ENCODE results near the gene CIDEB. TPM values are rescaled to one million over a fixed set of nuclear protein-coding genes. Genes with fewer than 3 reads are reported as not detected.

The CIDEB gene
- total and polyA plus RNA-seq, 2 of the 13 experiments (the other 11 are each of a cell fraction or from before 2014, with no cell fraction given) = 35.8 to 110 TPM

- no peak; the same call in 1 of the 2 replicates for TF ChIP-seq GMEB1 (CRISPR knock-in tag; IDR thresholded peaks at IDR 0.05; ENCODE audit: borderline replicate concordance)
- no peak for TF ChIP-seq ZMYM4 (CRISPR knock-in tag; IDR thresholded peaks at IDR 0.05)
- peak; percentile 64; the same call in 1 of the 2 replicates for TF ChIP-seq KLF12 (CRISPR knock-in tag; IDR thresholded peaks at IDR 0.05; ENCODE audit: borderline replicate concordance)
- TF ChIP-seq ZC3H4 (CRISPR knock-in tag; IDR thresholded peaks at IDR 0.05; ENCODE audit: borderline replicate concordance) = no peak
- peak; percentile 93 for TF ChIP-seq KAT8 (CRISPR knock-in tag; IDR thresholded peaks at IDR 0.05)
- TF ChIP-seq, protein P1, sequence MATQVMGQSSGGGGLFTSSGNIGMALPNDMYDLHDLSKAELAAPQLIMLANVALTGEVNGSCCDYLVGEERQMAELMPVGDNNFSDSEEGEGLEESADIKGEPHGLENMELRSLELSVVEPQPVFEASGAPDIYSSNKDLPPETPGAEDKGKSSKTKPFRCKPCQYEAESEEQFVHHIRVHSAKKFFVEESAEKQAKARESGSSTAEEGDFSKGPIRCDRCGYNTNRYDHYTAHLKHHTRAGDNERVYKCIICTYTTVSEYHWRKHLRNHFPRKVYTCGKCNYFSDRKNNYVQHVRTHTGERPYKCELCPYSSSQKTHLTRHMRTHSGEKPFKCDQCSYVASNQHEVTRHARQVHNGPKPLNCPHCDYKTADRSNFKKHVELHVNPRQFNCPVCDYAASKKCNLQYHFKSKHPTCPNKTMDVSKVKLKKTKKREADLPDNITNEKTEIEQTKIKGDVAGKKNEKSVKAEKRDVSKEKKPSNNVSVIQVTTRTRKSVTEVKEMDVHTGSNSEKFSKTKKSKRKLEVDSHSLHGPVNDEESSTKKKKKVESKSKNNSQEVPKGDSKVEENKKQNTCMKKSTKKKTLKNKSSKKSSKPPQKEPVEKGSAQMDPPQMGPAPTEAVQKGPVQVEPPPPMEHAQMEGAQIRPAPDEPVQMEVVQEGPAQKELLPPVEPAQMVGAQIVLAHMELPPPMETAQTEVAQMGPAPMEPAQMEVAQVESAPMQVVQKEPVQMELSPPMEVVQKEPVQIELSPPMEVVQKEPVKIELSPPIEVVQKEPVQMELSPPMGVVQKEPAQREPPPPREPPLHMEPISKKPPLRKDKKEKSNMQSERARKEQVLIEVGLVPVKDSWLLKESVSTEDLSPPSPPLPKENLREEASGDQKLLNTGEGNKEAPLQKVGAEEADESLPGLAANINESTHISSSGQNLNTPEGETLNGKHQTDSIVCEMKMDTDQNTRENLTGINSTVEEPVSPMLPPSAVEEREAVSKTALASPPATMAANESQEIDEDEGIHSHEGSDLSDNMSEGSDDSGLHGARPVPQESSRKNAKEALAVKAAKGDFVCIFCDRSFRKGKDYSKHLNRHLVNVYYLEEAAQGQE (IDR thresholded peaks at IDR 0.05; ENCODE audit: borderline replicate concordance in 1 of 2, low read depth in 1 of 2, low read length in 2 of 2) = peak in 1 of 2 experiments; percentile 62; a peak in 2 of 4 replicates
- no peak for TF ChIP-seq ZNF30 (CRISPR knock-in tag; IDR thresholded peaks at IDR 0.05)
- TF ChIP-seq KLF15 (CRISPR knock-in tag; IDR thresholded peaks at IDR 0.05; ENCODE audit: borderline replicate concordance) = 0 out of 2 replicates have a peak, but pooled peaks have one; percentile 36
- TF ChIP-seq, protein P2, sequence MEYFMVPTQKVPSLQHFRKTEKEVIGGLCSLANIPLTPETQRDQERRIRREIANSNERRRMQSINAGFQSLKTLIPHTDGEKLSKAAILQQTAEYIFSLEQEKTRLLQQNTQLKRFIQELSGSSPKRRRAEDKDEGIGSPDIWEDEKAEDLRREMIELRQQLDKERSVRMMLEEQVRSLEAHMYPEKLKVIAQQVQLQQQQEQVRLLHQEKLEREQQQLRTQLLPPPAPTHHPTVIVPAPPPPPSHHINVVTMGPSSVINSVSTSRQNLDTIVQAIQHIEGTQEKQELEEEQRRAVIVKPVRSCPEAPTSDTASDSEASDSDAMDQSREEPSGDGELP (IDR thresholded peaks at IDR 0.05; ENCODE audit: borderline replicate concordance, low read depth) = peak; percentile 86; the same call in 1 of the 2 replicates
- peak; percentile 70 for TF ChIP-seq THRA (CRISPR knock-in tag; IDR thresholded peaks at IDR 0.05; ENCODE audit: borderline replicate concordance)
- no peak for TF ChIP-seq GPN1 (CRISPR knock-in tag; IDR thresholded peaks at IDR 0.05; ENCODE audit: borderline replicate concordance)
- peak; percentile 99 for TF ChIP-seq POLR2AphosphoS5 (IDR thresholded peaks at IDR 0.05; ENCODE audit: low read depth, low read length)
- no peak for TF ChIP-seq PRMT3 (CRISPR knock-in tag; IDR thresholded peaks at IDR 0.05; ENCODE audit: borderline replicate concordance, low read depth)
- peak; percentile 96 for TF ChIP-seq ERF (CRISPR knock-in tag; IDR thresholded peaks at IDR 0.05)
- TF ChIP-seq PITX1 (CRISPR knock-in tag; IDR thresholded peaks at IDR 0.05) = peak; percentile 96
- TF ChIP-seq ARID2 (CRISPR knock-in tag; IDR thresholded peaks at IDR 0.05; ENCODE audit: borderline replicate concordance) = 0 out of 2 replicates have a peak, but pooled peaks have one; percentile 44
- TF ChIP-seq FLYWCH1 (CRISPR knock-in tag; IDR thresholded peaks at IDR 0.05) = no peak
- TF ChIP-seq MAF1 (CRISPR knock-in tag; IDR thresholded peaks at IDR 0.05; ENCODE audit: borderline replicate concordance) = 0 out of 2 replicates have a peak, but pooled peaks have one; percentile 57
- peak; percentile 93 for TF ChIP-seq ZNF317 (CRISPR knock-in tag; IDR thresholded peaks at IDR 0.05)
- no peak; the same call in 1 of the 2 replicates for TF ChIP-seq MED13 (CRISPR knock-in tag; IDR thresholded peaks at IDR 0.05)
- no peak for TF ChIP-seq SMAD9 (CRISPR knock-in tag; IDR thresholded peaks at IDR 0.05)
- peak; percentile 98 for TF ChIP-seq ZBTB7B (CRISPR knock-in tag; IDR thresholded peaks at IDR 0.05)
These were observed at the start of gene CIDEB (continued) for GRCh38 chr14:24307575-24308341.

Data from HepG2 (cell line).